Thyroid gland (tissue), 4 donors: ENCODE measurements around the gene WNT7B. TPM values are rescaled to one million over a fixed set of nuclear protein-coding genes. Genes with fewer than 3 reads are reported as not detected.

ENCODE experiments used
- DNase-seq, 2 donors: peaks; one replicate each; pipeline ENCODE4 v3.0.0-alpha.2; 2019
- H3K27ac ChIP-seq, 3 donors: fragments of 200-600 bp; sonication (generic); 1 replicate in 2 of 3; 2 replicates in 1 of 3; pipeline ENCODE4 v1.5.1; 2016 to 2019; ENCODE audit warnings: mild to moderate bottlenecking in 1 of 3, moderate library complexity in 1 of 3
- H3K27me3 ChIP-seq: fragments of 200-600 bp; sonication (generic); one replicate; pipeline ENCODE4 v1.5.1; 2019
- H3K36me3 ChIP-seq, 2 donors: fragments of 200-600 bp; sonication (generic); one replicate each; pipeline ENCODE4 v1.5.1; 2016 to 2019
- H3K4me1 ChIP-seq, 2 donors: fragments of 200-600 bp; sonication (generic); one replicate each; pipeline ENCODE4 v1.5.1; 2017 to 2019
- H3K4me3 ChIP-seq, 3 donors: fragments of 200-600 bp; sonication (generic); replicated peaks in 1 of 3; 1 replicate in 2 of 3; 2 replicates in 1 of 3; pipeline ENCODE4 v1.5.1; 2016; ENCODE audit warnings: mild to moderate bottlenecking in 1 of 3
- H3K9me3 ChIP-seq: fragments of 200-600 bp; sonication (generic); one replicate; pipeline ENCODE4 v1.5.1; 2017
- CTCF ChIP-seq, 6 experiments: fragments of 200-600 bp in 3 of 6; fragments of 450-650 bp in 3 of 6; sonication (generic) in 3 of 6; IDR thresholded peaks; one replicate each; pipeline ENCODE4 v1.5.1; 2016 to 2019; ENCODE audit warnings: antibody characterized with exemption in 6 of 6, mild to moderate bottlenecking in 2 of 6, inconsistent platforms in 1 of 6, moderate library complexity in 1 of 6
- POLR2A ChIP-seq, 2 donors: fragments of 450-650 bp; IDR thresholded peaks; one replicate each; pipeline ENCODE4 v1.6.1; 2017; ENCODE audit warnings: antibody characterized with exemption in 2 of 2, mild to moderate bottlenecking in 2 of 2, moderate library complexity in 1 of 2
- WGBS, 2 donors: methylation state at CpG; one replicate each; pipeline ENCODE4 v1.1.5; 2017; 5-methylcytosine and 5-hydroxymethylcytosine counted together
- intact Hi-C: fragments of 100-400 bp; cut with DNase I; formaldehyde crosslinking; loops from one replicate; pipeline ENCODE4 v1.15.1; 2023
- total RNA-seq, 4 donors: library from RNA; depleted of rRNA; stranded (reverse); fragments of >200 nt; gene quantifications; one replicate each; pipeline ENCODE4 v1.2.3, GENCODE V29; 2016

WNT7B gene
- total RNA-seq, 4 donors from 2014 or later: 0.83 to 4.3 (median 2.5) TPM; not detected in 1

GRCh38 chr22:45895436-45896152 is 81.4 kb downstream of the WNT7B start:
- WGBS, 2 donors: 85 to 94% methylated on average over 13 to 17 of the region's 17 CpGs
- intact Hi-C loops: no loop called here
- Histone ChIP-seq H3K4me3 (no peak overlapping the region), H3K27ac (peak overlapping the region in 1 of 3 donors; percentile 73), H3K27me3 (no peaks in the 10 kb centered on the region), H3K4me1 (peaks cover 10 to 19% of the 10 kb centered on the region in 2 donors), H3K36me3 (no peaks in the 10 kb centered on the region), H3K9me3 (no peaks in the 10 kb centered on the region)
- no peak for TF ChIP-seq POLR2A (IDR thresholded peaks at IDR 0.05)
- TF ChIP-seq CTCF (IDR thresholded peaks at IDR 0.05): no peak
- no peak for DNase-seq

- Histone ChIP-seq H3K4me1 (peaks cover 10 to 27% of the 10 kb centered on the region in 2 donors), H3K27me3 (no peaks in the 10 kb centered on the region), H3K27ac (no peak overlapping the region), H3K4me3 (no peak overlapping the region), H3K9me3 (no peaks in the 10 kb centered on the region), H3K36me3 (no peaks in the 10 kb centered on the region)
- 76 to 92% methylated on average over 9 of the region's 9 CpGs for WGBS, 2 donors
- TF ChIP-seq CTCF (IDR thresholded peaks at IDR 0.05) (no peak), POLR2A (IDR thresholded peaks at IDR 0.05) (no peak)
- intact Hi-C loops: no loop called here
- DNase-seq: no peak
Observed at GRCh38 chr22:45893516-45893915, 83.4 kb downstream of the WNT7B start.

- intact Hi-C loops: no loop called here
- WGBS, 2 donors: 70 to 80% methylated on average over 11 to 13 of the region's 16 CpGs
- H3K27me3 ChIP-seq: no peaks in the 10 kb centered on the region
- no peaks in the 10 kb centered on the region for H3K9me3 ChIP-seq
- no peaks in the 10 kb centered on the region for H3K36me3 ChIP-seq
- H3K4me1 ChIP-seq: peaks cover 10 to 27% of the 10 kb centered on the region in 2 donors
- no peak for TF ChIP-seq POLR2A (IDR thresholded peaks at IDR 0.05)
- no peak for TF ChIP-seq CTCF (IDR thresholded peaks at IDR 0.05)
- H3K4me3 ChIP-seq: no peak overlapping the region
- no peak for DNase-seq
- no peak overlapping the region for H3K27ac ChIP-seq
Observed at GRCh38 chr22:45892681-45893461, 84.1 kb downstream of the WNT7B start.

- intact Hi-C loops: no loop called here
- no peaks in the 10 kb centered on the region for H3K9me3 ChIP-seq
- WGBS, 2 donors: 90% methylated on average over 10 of the region's 22 CpGs; no CpG with 5 or more reads in 1 of the 2 donors
- DNase-seq: no peak
- H3K4me1 ChIP-seq: peaks cover 10 to 19% of the 10 kb centered on the region in 2 donors
- no peak overlapping the region for H3K27ac ChIP-seq
- TF ChIP-seq CTCF (IDR thresholded peaks at IDR 0.05): no peak
- TF ChIP-seq POLR2A (IDR thresholded peaks at IDR 0.05): no peak
- no peaks in the 10 kb centered on the region for H3K36me3 ChIP-seq
- H3K27me3 ChIP-seq: no peaks in the 10 kb centered on the region
- no peak overlapping the region for H3K4me3 ChIP-seq
Observed at GRCh38 chr22:45891996-45892621, 84.9 kb downstream of the WNT7B start.
